GM21360 (cell line): ENCODE data around the gene MAP3K2.

ENCODE experiments used
- ATAC-seq: cut with Tn5 transposase; IDR thresholded peaks from one replicate; pipeline ENCODE4 v1.9.1; 2021; ENCODE audit warnings: mild to moderate bottlenecking, moderate library complexity; ENCODE audit not compliant: unreplicated experiment

The MAP3K2 gene

GRCh38 chr2:127387655-127388422, at the start of gene MAP3K2:
Gene MAP3K2 (minus strand): TSS chr2:127387975. CDS start chr2:127343129, 44,846 bp downstream.
- peak; percentile 63 for ATAC-seq

DNA sequence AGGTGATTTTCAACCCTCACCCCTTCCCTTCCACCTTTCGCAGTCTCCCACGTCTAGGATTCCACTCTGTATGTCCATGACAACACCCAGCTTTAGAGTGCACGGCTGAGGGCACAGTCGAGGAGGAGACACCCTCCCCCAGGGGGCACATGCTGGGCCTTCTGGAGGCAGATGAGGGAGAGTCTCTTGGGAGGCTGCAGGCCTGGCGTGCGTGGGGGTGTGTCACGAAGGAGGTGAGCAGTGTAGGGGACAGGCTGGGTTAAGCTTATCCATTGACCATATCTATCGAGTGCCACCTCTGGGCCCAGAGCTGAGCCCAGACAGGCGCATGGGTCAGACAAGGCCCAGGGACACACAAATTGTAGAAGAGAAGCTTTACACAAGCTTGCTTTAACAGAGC, 49.3 kb upstream of the MAP3K2 start:
- no peak for ATAC-seq

DNA sequence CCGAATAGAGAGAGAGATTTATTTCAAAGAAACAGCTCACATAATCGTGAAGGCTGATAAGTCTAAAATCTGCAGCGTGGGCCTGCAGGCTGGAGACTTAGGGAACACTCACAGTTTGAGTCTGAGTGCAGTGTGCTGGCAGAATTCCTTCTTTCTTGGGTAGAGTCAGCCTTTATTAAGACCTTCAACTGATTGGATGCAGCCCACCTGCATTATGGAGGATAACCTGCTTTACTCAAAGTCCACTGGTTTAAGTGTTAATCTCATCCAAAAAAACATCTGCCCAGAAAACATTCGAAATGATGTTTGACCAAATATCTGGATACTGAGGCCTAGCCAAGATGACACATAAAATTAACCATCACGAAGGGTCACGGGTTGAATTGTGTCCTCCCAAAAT, 46.7 kb upstream of the MAP3K2 start:
- no peak for ATAC-seq

GRCh38 chr2:127431408-127432023, 43.7 kb upstream of the MAP3K2 start:
- no peak for ATAC-seq

DNA sequence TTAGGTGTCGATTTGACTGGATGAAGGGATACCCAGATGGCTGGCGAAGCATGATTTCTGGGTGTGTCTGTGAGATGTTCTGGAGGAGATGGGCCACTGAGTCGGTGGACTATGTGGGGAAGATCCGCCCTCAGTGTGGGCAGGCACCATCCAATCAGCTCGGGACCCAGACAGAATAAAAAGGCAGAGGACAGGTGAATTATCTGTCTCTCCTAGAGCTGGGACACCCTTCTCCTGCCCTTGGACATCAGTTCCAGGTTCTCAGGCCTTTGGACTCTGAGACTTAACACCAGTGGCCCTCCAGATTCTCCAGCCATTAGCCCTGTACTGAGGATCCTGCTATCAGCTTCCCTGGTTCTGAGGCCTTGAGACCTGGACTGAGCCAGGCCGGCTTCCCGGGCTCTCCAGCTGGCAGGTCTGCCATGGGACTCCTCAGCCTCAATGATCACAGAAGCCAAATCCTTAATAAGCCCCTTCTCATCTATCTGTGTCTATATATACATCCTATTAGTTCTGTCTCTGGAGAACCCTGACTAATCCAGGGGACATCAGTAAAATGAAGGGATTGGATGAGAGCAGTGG, 42.2 kb upstream of the MAP3K2 start:
- ATAC-seq = no peak

- ATAC-seq = no peak
Observed at GRCh38 chr2:127429291-127429690, 41.5 kb upstream of the MAP3K2 start.

GRCh38 chr2:127428815-127429109, 41.0 kb upstream of the MAP3K2 start:
- ATAC-seq = no peak

- ATAC-seq = no peak
Observed at GRCh38 chr2:127428057-127428814, 40.5 kb upstream of the MAP3K2 start.

- no peak for ATAC-seq
Observed at GRCh38 chr2:127427376-127428056, 39.7 kb upstream of the MAP3K2 start.

- ATAC-seq = no peak
Observed at GRCh38 chr2:127426501-127427354, 39.0 kb upstream of the MAP3K2 start.

DNA sequence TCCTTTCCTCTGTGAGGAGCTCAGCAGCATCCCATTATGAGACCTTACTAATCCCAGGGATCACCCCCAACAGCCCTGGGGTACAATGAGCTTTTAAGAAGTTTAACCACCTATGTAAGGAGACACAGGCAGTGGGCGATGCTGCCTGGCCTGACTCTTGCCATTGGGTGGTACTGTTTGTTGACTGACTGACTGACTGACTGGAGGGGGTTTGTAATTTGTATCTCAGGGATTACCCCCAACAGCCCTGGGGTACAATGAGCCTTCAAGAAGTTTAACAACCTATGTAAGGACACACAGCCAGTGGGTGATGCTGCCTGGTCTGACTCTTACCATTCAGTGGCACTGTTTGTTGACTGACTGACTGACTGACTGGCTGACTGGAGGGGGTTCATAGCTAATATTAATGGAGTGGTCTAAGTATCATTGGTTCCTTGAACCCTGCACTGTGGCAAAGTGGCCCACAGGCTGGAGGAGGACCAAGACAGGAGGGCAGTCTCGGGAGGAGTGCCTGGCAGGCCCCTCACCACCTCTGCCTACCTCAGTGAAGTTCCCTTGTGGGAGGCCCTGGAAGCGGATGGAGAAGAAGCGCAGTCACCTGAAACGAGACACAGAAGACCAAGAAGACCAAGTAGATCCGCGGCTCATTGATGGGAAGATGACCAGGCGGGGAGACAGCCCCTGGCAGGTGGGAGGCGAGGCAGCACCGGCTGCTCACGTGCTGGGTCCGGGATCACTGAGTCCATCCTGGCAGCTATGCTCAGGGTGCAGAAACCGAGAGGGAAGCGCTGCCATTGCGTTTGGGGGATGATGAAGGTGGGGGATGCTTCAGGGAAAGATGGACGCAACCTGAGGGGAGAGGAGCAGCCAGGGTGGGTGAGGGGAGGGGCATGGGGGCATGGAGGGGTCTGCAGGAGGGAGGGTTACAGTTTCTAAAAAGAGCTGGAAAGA, 38.0 kb upstream of the MAP3K2 start:
- ATAC-seq = no peak

GRCh38 chr2:127424598-127425520, 37.1 kb upstream of the MAP3K2 start:
- ATAC-seq = no peak

GRCh38 chr2:127423880-127424279, 36.1 kb upstream of the MAP3K2 start:
- ATAC-seq = no peak

- ATAC-seq = no peak
Observed at GRCh38 chr2:127423478-127423843, 35.7 kb upstream of the MAP3K2 start.

GRCh38 chr2:127422559-127423477, 35.0 kb upstream of the MAP3K2 start:
- no peak for ATAC-seq

GRCh38 chr2:127421871-127422558, 34.2 kb upstream of the MAP3K2 start:
- no peak for ATAC-seq
